ENCODE results near the gene DDX25.

GRCh38 chr11:125929445-125930075, 25.3 kb downstream of the DDX25 start:
- no peak for TF ChIP-seq POLR2A (IDR thresholded peaks at IDR 0.05)
- TF ChIP-seq, protein P1, sequence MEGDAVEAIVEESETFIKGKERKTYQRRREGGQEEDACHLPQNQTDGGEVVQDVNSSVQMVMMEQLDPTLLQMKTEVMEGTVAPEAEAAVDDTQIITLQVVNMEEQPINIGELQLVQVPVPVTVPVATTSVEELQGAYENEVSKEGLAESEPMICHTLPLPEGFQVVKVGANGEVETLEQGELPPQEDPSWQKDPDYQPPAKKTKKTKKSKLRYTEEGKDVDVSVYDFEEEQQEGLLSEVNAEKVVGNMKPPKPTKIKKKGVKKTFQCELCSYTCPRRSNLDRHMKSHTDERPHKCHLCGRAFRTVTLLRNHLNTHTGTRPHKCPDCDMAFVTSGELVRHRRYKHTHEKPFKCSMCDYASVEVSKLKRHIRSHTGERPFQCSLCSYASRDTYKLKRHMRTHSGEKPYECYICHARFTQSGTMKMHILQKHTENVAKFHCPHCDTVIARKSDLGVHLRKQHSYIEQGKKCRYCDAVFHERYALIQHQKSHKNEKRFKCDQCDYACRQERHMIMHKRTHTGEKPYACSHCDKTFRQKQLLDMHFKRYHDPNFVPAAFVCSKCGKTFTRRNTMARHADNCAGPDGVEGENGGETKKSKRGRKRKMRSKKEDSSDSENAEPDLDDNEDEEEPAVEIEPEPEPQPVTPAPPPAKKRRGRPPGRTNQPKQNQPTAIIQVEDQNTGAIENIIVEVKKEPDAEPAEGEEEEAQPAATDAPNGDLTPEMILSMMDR (IDR thresholded peaks at IDR 0.05): no peak
